Endothelial cell of umbilical vein (primary cell): ENCODE results near the gene ZBTB12. TPM values are rescaled to one million over a fixed set of nuclear protein-coding genes. Genes with fewer than 3 reads are reported as not detected.

Source experiments
- BruUV-seq: library from RNA; stranded (reverse); fragments of 400-500 nt; replicated peaks from 2 replicates; lab custom pipeline; 2021; lab: Mats Ljungman, UMichigan
- CTCF ChIA-PET: fragments of 300-600, 350-600 bp; sonication (Branson Sonifier 250); formaldehyde crosslinking; loops from one replicate; lab custom pipeline; 2021; ENCODE audit warnings: antibody characterized with exemption, inconsistent platforms; lab: Charles Lee
- POLR2A ChIA-PET: fragments of 300-600, 350-600 bp; sonication (Branson Sonifier 250); formaldehyde crosslinking; loops from one replicate; lab custom pipeline; 2021; ENCODE audit warnings: antibody characterized with exemption, inconsistent platforms; lab: Charles Lee
- DNase-seq: peaks from one replicate; pipeline ENCODE4 v3.0.0-alpha.2; 2011; ENCODE audit warnings: low read depth, low spot score
- FAIRE-seq: peaks from 2 replicates; lab custom pipeline; 2011; peaks lifted over from hg19 to GRCh38; lab: Jason Lieb, UNC
- H2AFZ ChIP-seq: 2 replicates; pipeline ENCODE4 v1.6.0; 2012; ENCODE audit warnings: low read depth, low read length, control low read depth, inconsistent platforms
- H3K27ac ChIP-seq: 2 replicates; pipeline ENCODE4 v1.5.1; 2011; ENCODE audit warnings: low read depth, mild to moderate bottlenecking, control low read depth, low read length, moderate library complexity; ENCODE audit not compliant: insufficient read depth
- H3K27me3 ChIP-seq, 2 experiments: 2 replicates each; pipeline versions ENCODE4 v1.6.0 to v1.6.1; 2011; ENCODE audit warnings: low read length in 2 of 2, mixed read lengths in 1 of 2; ENCODE audit not compliant: control insufficient read depth in 2 of 2, insufficient read depth in 2 of 2
- H3K36me3 ChIP-seq, 2 experiments: 2 replicates in 1 of 2; 3 replicates in 1 of 2; pipeline ENCODE4 v1.5.1; 2011; ENCODE audit warnings: low read length in 2 of 2, mild to moderate bottlenecking in 1 of 2, moderate library complexity in 1 of 2; ENCODE audit not compliant: control insufficient read depth in 2 of 2, insufficient read depth in 2 of 2; ENCODE audit errors: extremely low read depth in 1 of 2
- H3K4me1 ChIP-seq: 3 replicates; pipeline ENCODE4 v1.5.1; 2011; ENCODE audit warnings: mild to moderate bottlenecking, low read length; ENCODE audit not compliant: control insufficient read depth, insufficient read depth; ENCODE audit errors: extremely low read depth
- H3K4me2 ChIP-seq: 2 replicates; pipeline ENCODE4 v1.6.1; 2011; ENCODE audit warnings: low read length, control low read depth, mixed read lengths; ENCODE audit not compliant: insufficient read depth
- H3K4me3 ChIP-seq, 3 experiments: fragments of 200-600 bp in 1 of 3; sonication (generic), shearing (Covaris generic) in 1 of 3; replicated peaks in 1 of 3; 2 replicates each; pipeline ENCODE4 v1.5.1; 2011 to 2016; ENCODE audit warnings: control low read depth in 3 of 3, low read length in 3 of 3, mild to moderate bottlenecking in 2 of 3, inconsistent platforms in 1 of 3, low read depth in 1 of 3, moderate library complexity in 1 of 3; ENCODE audit not compliant: insufficient read depth in 1 of 3
- H3K79me2 ChIP-seq: 2 replicates; pipeline ENCODE4 v1.6.0; 2012; ENCODE audit warnings: low read length, inconsistent platforms; ENCODE audit not compliant: control insufficient read depth, insufficient read depth
- H3K9ac ChIP-seq: replicated peaks from 2 replicates; pipeline ENCODE3; 2011; ENCODE audit warnings: low read length, control low read depth; ENCODE audit not compliant: insufficient read depth; ENCODE audit errors: extremely low read depth
- H3K9me1 ChIP-seq: replicated peaks from 3 replicates; pipeline ENCODE4 v1.6.0; 2011; ENCODE audit warnings: mild to moderate bottlenecking, low read length; ENCODE audit not compliant: control insufficient read depth, insufficient read depth; ENCODE audit errors: extremely low read depth
- H3K9me3 ChIP-seq: replicated peaks from 2 replicates; pipeline ENCODE4 v1.5.1; 2012; ENCODE audit warnings: low read length, inconsistent platforms; ENCODE audit not compliant: control insufficient read depth, insufficient read depth
- H4K20me1 ChIP-seq: replicated peaks from 2 replicates; pipeline ENCODE3; 2011; ENCODE audit warnings: mild to moderate bottlenecking, low read length; ENCODE audit not compliant: control insufficient read depth, insufficient read depth; ENCODE audit errors: extremely low read depth
- EZH2 ChIP-seq: IDR thresholded peaks from 2 replicates; pipeline ENCODE4 v1.6.1; 2012; ENCODE audit warnings: borderline replicate concordance, low read depth, mild to moderate bottlenecking, moderate library complexity, low read length, inconsistent platforms; ENCODE audit not compliant: severe bottlenecking
- FOS ChIP-seq: IDR thresholded peaks from 2 replicates; pipeline ENCODE4 v1.6.1; 2011; ENCODE audit warnings: mild to moderate bottlenecking, low read length, moderate library complexity, borderline replicate concordance; ENCODE audit not compliant: insufficient read depth
- GATA2 ChIP-seq: IDR thresholded peaks from 2 replicates; pipeline ENCODE4 v1.7.0; 2011; ENCODE audit warnings: low read depth, mild to moderate bottlenecking, moderate library complexity, mixed read lengths, low read length; ENCODE audit not compliant: insufficient read length, insufficient read depth
- JUN ChIP-seq: IDR thresholded peaks from 2 replicates; pipeline ENCODE4 v1.6.1; 2011; ENCODE audit warnings: borderline replicate concordance, low read depth; ENCODE audit not compliant: insufficient read length, insufficient read depth
- MAX ChIP-seq: IDR thresholded peaks from 2 replicates; pipeline ENCODE4 v1.6.1; 2011; ENCODE audit not compliant: insufficient read depth, insufficient read length
- MYC ChIP-seq: IDR thresholded peaks from one replicate; pipeline ENCODE4 v1.6.1; 2011; ENCODE audit warnings: mild to moderate bottlenecking, low read depth, low read length
- POLR2A ChIP-seq: IDR thresholded peaks from 2 replicates; pipeline ENCODE4 v1.6.1; 2012; ENCODE audit warnings: low read depth, mild to moderate bottlenecking, control low read depth, low read length
- POLR2AphosphoS5 ChIP-seq: IDR thresholded peaks from 2 replicates; pipeline ENCODE4 v1.6.1; 2012; ENCODE audit warnings: low read depth, mild to moderate bottlenecking, control low read depth, low read length, moderate library complexity; ENCODE audit not compliant: insufficient read depth
- dilution Hi-C: fragments of 300-500 bp; cut with MboI; formaldehyde crosslinking; loops from one replicate; pipeline ENCODE4 v1.15.0; 2019; ENCODE audit warnings: low sequenced_read_pairs; ENCODE audit not compliant: extremely low pct_ligation_motif_present
- intact Hi-C: fragments of 100-400 bp; cut with micrococcal nuclease; formaldehyde crosslinking; loops from one replicate; pipeline ENCODE4 v1.10.0; 2022
- polyA plus RNA-seq, 4 experiments: library from polyadenylated mRNA; depleted of rRNA in 3 of 4; stranded (reverse) in 3 of 4; unstranded in 1 of 4; fragments of >200 nt; gene quantifications; 2 replicates each; pipeline versions ENCODE4 v1.2.1 to v1.2.3, GENCODE V29; 2011 to 2012; ENCODE audit warnings: missing spikeins in 1 of 4
- total RNA-seq: library from RNA; stranded (reverse); gene quantifications from 2 replicates; pipeline ENCODE4 v1.2.3, GENCODE V29; 2021
- TF ChIP-seq, protein P1 (sequence below), 2 donors: IDR thresholded peaks; 1 replicate in 1 of 2; 2 replicates in 1 of 2; pipeline ENCODE4 v1.5.1; 2011; ENCODE audit warnings: low read length in 2 of 2, mild to moderate bottlenecking in 2 of 2, moderate library complexity in 2 of 2, control low read depth in 1 of 2, inconsistent platforms in 1 of 2, low read depth in 1 of 2; ENCODE audit not compliant: insufficient read depth in 1 of 2; ENCODE audit errors: extremely low read depth in 1 of 2

Gene ZBTB12
- total and polyA plus RNA-seq, 2 donors (not counting 3 experiments of a cell fraction or from before 2014, with no cell fraction given): 2.9 to 4.9 TPM

DNA sequence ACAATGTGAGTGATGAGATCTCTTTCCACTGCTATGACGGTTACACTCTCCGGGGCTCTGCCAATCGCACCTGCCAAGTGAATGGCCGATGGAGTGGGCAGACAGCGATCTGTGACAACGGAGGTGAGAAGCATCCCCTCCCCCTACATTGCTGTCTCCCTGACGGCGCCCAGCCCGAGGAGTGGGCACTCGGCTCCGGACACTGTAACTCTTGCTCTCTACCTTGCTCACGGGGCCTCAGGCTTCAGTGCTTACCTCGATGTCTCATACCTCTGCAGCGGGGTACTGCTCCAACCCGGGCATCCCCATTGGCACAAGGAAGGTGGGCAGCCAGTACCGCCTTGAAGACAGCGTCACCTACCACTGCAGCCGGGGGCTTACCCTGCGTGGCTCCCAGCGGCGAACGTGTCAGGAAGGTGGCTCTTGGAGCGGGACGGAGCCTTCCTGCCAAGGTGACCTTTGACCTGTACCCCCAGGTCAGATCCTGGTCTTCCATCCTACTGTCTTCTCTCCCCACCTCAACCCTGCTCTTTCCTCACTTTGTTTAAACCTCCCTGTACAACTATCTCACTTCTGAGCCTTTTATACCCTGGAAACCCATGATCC lies 45.3 kb upstream of the ZBTB12 start:
- Histone ChIP-seq H3K36me3 (peaks cover 8 to 9% of the 10 kb centered on the region in 2 experiments), H3K79me2 (no peaks in the 10 kb centered on the region), H3K9me3 (no peaks in the 10 kb centered on the region), H3K4me2 (no peak overlapping the region), H3K9ac (no peak overlapping the region), H3K4me3 (no peak overlapping the region), H3K9me1 (no peaks in the 10 kb centered on the region), H2AFZ (no peak overlapping the region), H4K20me1 (no peaks in the 10 kb centered on the region), H3K4me1 (peaks cover 3% of the 10 kb centered on the region), H3K27me3 (peaks cover 0 to 11% of the 10 kb centered on the region in 2 experiments), H3K27ac (no peak overlapping the region)
- POLR2A ChIA-PET: no interaction called here
- DNase-seq (no peak), FAIRE-seq (no peak)
- dilution Hi-C loops: no loop called here
- intact Hi-C loops: no loop called here
- BruUV-seq: no TSS peak
- TF ChIP-seq, protein P1, sequence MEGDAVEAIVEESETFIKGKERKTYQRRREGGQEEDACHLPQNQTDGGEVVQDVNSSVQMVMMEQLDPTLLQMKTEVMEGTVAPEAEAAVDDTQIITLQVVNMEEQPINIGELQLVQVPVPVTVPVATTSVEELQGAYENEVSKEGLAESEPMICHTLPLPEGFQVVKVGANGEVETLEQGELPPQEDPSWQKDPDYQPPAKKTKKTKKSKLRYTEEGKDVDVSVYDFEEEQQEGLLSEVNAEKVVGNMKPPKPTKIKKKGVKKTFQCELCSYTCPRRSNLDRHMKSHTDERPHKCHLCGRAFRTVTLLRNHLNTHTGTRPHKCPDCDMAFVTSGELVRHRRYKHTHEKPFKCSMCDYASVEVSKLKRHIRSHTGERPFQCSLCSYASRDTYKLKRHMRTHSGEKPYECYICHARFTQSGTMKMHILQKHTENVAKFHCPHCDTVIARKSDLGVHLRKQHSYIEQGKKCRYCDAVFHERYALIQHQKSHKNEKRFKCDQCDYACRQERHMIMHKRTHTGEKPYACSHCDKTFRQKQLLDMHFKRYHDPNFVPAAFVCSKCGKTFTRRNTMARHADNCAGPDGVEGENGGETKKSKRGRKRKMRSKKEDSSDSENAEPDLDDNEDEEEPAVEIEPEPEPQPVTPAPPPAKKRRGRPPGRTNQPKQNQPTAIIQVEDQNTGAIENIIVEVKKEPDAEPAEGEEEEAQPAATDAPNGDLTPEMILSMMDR (IDR thresholded peaks at IDR 0.05; ENCODE audit: extremely low read depth in 1 of 2, insufficient read depth in 1 of 2, low read depth in 1 of 2, low read length in 2 of 2): no peak
- TF ChIP-seq POLR2A (no peak), JUN (no peak), MYC (no peak)
- CTCF ChIA-PET: no interaction called here

DNA sequence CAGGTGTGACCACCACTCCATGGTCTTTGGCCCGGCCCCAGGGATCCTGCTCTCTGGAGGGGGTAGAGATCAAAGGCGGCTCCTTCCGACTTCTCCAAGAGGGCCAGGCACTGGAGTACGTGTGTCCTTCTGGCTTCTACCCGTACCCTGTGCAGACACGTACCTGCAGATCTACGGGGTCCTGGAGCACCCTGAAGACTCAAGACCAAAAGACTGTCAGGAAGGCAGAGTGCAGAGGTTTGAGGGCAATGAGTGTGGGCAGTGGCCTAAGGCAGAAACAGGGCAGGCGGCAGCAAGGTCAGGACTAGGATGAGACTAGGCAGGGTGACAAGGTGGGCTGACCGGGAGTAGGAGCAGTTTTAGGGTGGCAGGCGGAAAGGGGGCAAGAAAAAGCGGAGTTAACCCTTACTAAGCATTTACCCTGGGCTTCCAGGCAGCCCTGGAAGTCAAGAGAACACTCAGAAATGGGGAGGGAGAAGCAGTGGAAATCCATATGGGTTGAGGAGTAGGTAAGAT lies 44.5 kb upstream of the ZBTB12 start:
- no TSS peak for BruUV-seq
- H3K79me2 ChIP-seq: no peaks in the 10 kb centered on the region
- H3K27me3 ChIP-seq: peaks cover 0 to 11% of the 10 kb centered on the region in 2 experiments
- H2AFZ ChIP-seq: no peak overlapping the region
- dilution Hi-C loops: no loop called here
- no peak for DNase-seq
- TF ChIP-seq POLR2A: no peak
- no peak for TF ChIP-seq POLR2AphosphoS5
- TF ChIP-seq MAX: no peak
- TF ChIP-seq, protein P1 (IDR thresholded peaks at IDR 0.05; ENCODE audit: extremely low read depth in 1 of 2, insufficient read depth in 1 of 2, low read depth in 1 of 2, low read length in 2 of 2): no peak
- TF ChIP-seq FOS: no peak
- TF ChIP-seq EZH2: no peak
- no peak for TF ChIP-seq MYC
- TF ChIP-seq JUN: no peak
- no peak for TF ChIP-seq GATA2
- H3K4me2 ChIP-seq: no peak overlapping the region
- no peak overlapping the region for H3K4me3 ChIP-seq
- H3K9ac ChIP-seq: no peak overlapping the region
- no peaks in the 10 kb centered on the region for H4K20me1 ChIP-seq
- no peak for FAIRE-seq
- ChIA-PET CTCF (interaction anchor here (1.0 to 1.4 kb wide), 2 partner anchors 40 to 44 kb away, joined by 3 to 4 read pairs; partner anchors contain the start of gene ZBTB12), POLR2A (no interaction called here)
- H3K27ac ChIP-seq: no peak overlapping the region
- H3K9me3 ChIP-seq: no peaks in the 10 kb centered on the region
- H3K36me3 ChIP-seq: peaks cover 2 to 4% of the 10 kb centered on the region in 2 experiments
- H3K4me1 ChIP-seq: peaks cover 3% of the 10 kb centered on the region
- intact Hi-C loops: no loop called here
- no peaks in the 10 kb centered on the region for H3K9me1 ChIP-seq
